ENCODE measurements around the gene FLOT1. TPM values are rescaled to one million over a fixed set of nuclear protein-coding genes. Genes with fewer than 3 reads are reported as not detected.

The FLOT1 gene
- total RNA-seq, 1 experiment from 2014 or later, result 254 TPM

DNA sequence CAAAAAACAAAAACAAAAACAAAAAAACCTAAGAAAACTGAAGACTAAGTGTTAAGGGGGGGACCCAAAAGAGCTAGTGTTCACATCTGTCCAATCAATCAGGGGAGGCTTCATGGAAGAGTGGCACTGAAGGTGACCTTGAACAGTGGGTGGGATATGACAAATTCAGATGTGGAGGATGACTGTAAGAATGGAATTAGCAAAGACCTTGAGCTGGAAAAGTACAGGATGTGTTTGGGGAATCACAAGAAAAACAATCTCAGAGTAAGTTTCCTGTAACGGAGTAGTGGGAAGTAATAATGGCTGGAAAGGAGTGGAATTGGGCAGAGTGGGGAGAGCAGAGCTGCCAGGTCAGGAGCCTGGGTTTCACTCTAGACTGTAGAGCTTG lies 4.8 kb upstream of the FLOT1 start:
- H3K4me1 ChIP-seq (replicated peaks), result peaks cover 64% of the 10 kb centered on the region
- no peak overlapping the region for H3K27ac ChIP-seq
- H3K4me3 ChIP-seq, result no peak overlapping the region
- no peaks in the 10 kb centered on the region for H3K9me3 ChIP-seq (replicated peaks)
- H3K27me3 ChIP-seq (replicated peaks), result no peaks in the 10 kb centered on the region
- peaks cover 16% of the 10 kb centered on the region for H3K36me3 ChIP-seq
- no peak for DNase-seq (ENCODE audit: low read depth in 1 of 2, low spot score in 2 of 2)

DNA sequence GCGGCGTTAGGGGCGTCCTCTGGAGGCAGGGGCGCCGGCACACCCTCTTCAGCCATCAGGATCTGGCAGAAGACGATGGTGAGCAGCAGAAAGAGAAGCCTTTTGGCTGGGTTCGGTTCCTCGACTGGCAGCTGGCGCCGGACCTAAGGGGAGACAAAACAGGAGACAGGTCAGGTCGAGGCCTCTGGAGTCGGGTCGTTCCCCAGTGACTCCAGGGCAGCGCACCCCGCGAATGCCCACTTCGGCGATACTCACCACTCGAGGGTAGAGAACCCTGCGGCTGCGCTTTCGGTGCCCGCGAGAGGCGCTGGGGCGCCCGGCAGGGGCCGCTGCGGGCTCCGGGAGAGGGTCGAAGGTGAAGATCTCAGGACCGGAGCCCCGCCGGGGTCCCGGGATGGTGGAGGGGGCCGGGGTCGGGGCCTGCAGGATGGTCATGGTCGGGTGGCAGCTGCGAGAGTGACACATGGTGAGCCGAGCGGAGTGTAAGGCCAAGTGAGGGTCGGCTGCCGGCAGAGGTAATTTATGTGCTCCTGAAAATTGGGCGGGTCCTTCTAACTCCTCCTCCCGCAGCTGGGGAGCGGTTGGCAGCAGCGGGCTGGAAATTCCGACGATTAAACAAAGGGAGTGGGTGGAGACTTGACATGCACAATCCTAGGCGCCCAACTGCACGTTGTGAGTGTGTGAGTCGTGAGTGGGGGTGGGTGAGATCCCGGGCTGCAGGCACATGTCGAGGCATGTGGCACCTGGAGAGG lies 1.7 kb upstream of the FLOT1 start, which contains the start of gene IER3:
IER3 (minus strand) TSS at position 494 of the 752 bp plus-strand sequence; CDS start at position 465, 29 bp downstream.
- H3K4me3 ChIP-seq, result peak within 1 kb of the TSS; percentile 62
- peak within 1 kb of the TSS; percentile 49 for H3K27ac ChIP-seq
- H3K27me3 ChIP-seq (replicated peaks), result no peaks in the 10 kb centered on the region
- H3K36me3 ChIP-seq, result peaks cover 45% of the 10 kb centered on the region
- H3K9me3 ChIP-seq (replicated peaks), result no peaks in the 10 kb centered on the region
- peak; percentile 93 to 96 for DNase-seq (ENCODE audit: low read depth in 1 of 2, low spot score in 2 of 2)
- peaks cover 61% of the 10 kb centered on the region for H3K4me1 ChIP-seq (replicated peaks)

DNA sequence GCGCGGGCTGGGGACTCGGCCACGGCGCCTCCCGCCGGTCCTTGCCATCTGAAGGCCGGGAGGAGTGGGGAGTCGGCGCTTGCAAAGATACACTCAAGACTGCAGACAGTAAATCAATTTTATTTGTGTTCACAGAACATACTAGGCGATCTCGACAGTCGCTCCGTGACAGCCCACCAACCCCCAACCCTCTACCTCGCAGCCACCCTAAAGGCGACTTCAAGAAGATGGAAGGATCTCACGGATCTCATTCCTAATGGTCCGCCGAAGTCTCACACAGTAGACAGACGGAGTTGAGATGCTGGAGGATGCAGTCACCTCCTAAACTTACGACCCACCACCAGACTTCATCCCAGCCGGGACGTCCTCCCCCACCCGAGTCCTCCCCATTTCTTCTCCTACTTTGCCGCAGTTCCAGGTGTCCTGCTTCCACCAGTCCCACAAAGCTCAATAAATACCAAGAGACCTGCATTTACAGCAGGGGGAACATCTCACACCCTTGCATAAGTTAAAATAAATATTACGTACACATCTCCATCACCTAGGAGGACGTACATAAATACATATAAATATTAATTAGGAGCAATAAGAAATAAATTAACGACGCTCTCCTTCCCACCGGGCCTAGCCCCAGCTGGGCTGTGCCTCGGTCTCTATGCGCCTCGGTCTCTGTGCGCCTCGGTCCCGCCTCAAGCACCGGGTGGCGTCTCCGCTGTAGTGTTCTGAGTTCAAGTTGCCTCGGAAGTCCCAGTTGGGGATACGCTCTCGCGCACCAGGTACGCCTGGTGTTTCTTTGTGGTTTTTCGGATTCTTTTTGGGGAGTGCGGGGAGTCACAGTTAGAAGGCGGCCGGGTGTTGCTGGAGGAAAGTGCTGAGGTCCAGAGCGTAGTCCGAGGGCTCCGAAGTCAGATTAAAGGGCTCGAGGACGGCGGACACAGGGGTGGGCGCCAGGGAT lies 889 bp upstream of the FLOT1 start:
- H3K36me3 ChIP-seq, result peaks cover 54% of the 10 kb centered on the region
- DNase-seq (ENCODE audit: low read depth in 1 of 2, low spot score in 2 of 2), result no peak
- no peaks in the 10 kb centered on the region for H3K9me3 ChIP-seq (replicated peaks)
- no peaks in the 10 kb centered on the region for H3K27me3 ChIP-seq (replicated peaks)
- peaks cover 56% of the 10 kb centered on the region for H3K4me1 ChIP-seq (replicated peaks)
- peak overlapping the region; percentile 49 for H3K27ac ChIP-seq
- peak overlapping the region; percentile 62 for H3K4me3 ChIP-seq

DNA sequence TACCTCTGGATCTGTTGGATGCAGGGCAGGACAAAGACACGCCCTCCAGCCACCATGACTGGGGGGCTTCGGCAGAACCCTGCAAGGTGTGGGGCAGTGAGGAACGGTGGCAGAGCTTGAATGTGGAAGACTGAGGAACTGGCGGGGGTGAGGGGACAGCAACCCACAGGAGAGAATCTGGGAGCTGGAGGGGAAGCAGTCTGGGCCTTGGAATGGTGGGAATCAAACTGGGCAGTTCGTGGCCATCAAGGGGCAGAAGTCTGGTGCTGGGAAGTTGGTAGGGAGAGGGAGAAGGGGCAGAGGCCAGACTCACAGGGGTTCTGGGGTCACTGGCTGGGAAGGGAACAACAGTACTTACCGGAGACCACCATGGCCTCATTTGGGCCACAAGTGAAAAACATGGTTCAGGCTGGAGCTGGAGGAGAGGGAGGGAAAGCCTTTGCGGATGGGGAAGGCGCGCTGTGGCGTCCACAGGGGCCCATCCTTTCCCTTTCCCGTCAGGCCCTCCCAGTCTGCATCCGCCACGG lies 635 bp downstream of the FLOT1 start:
- Histone ChIP-seq H3K36me3 (peaks cover 69% of the 10 kb centered on the region), H3K9me3 (replicated peaks) (no peaks in the 10 kb centered on the region), H3K4me1 (replicated peaks) (peaks cover 55% of the 10 kb centered on the region), H3K27ac (peak overlapping the region; percentile 61), H3K4me3 (peak overlapping the region; percentile 62), H3K27me3 (replicated peaks) (no peaks in the 10 kb centered on the region)
- no peak for DNase-seq (ENCODE audit: low read depth in 1 of 2, low spot score in 2 of 2)

DNA sequence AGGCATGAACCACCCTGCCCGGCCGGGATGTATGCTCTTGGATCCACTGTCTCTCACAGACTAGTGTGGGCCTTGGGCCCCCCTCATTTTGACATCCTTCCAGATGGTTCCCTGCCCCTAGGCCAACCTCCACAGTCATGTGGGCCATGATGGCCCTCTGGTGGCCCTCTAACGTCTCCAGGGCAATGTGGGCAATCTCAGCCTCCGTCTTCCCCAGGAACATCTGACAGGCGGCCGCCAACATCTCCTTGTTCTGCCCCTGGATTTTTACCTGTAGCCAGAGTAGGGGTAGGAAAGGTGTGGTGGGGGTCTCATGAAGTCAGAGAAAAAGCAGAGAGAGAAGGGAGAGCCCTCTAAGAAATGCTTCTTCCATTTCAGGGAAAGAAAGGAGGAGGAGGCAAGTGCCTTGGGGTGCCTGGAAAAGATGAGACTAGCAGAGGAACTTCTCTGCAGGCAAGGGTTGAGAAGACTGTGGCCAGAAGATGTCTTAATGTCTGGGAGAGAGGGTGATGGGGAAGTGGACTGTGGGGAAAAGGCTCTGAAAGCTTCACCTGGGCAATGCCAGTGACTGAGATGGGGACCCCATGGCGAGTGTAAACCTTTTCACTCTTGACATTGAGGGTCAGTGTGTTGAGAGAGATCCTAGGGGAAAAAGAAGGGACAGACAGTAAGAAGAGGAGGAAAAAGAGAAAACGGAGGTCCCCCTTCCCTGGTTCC lies 1.3 kb downstream of the FLOT1 start:
- Histone ChIP-seq H3K4me3 (peak overlapping the region; percentile 62), H3K27ac (peak overlapping the region; percentile 61; the same call in 1 of the 2 replicates), H3K4me1 (replicated peaks) (peaks cover 55% of the 10 kb centered on the region), H3K27me3 (replicated peaks) (no peaks in the 10 kb centered on the region), H3K9me3 (replicated peaks) (no peaks in the 10 kb centered on the region), H3K36me3 (peaks cover 75% of the 10 kb centered on the region)
- peak in 1 of 2 experiments; percentile 18 for DNase-seq (ENCODE audit: low read depth in 1 of 2, low spot score in 2 of 2)

DNA sequence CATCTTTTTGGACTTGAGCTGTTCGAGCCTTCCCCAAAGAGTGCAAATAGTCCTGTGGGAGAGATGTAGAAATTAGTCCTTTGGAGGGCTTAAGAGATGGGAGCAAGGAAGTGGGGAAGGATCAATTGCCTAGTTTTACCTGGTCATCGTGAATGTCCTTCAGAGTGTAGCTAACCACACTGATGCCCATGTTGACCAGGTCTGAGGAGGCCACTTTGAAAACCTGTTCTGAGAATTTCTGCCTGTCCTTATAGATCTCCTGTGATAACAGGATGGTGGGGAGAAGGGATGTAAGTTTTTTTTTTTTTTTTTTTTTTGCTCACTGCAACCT lies 2.0 kb downstream of the FLOT1 start:
- no peak for DNase-seq (ENCODE audit: low read depth in 1 of 2, low spot score in 2 of 2)
- no peaks in the 10 kb centered on the region for H3K27me3 ChIP-seq (replicated peaks)
- peaks cover 83% of the 10 kb centered on the region for H3K36me3 ChIP-seq
- H3K9me3 ChIP-seq (replicated peaks), result no peaks in the 10 kb centered on the region
- H3K4me3 ChIP-seq, result no peak overlapping the region
- peaks cover 55% of the 10 kb centered on the region for H3K4me1 ChIP-seq (replicated peaks)
- no peak overlapping the region for H3K27ac ChIP-seq

DNA sequence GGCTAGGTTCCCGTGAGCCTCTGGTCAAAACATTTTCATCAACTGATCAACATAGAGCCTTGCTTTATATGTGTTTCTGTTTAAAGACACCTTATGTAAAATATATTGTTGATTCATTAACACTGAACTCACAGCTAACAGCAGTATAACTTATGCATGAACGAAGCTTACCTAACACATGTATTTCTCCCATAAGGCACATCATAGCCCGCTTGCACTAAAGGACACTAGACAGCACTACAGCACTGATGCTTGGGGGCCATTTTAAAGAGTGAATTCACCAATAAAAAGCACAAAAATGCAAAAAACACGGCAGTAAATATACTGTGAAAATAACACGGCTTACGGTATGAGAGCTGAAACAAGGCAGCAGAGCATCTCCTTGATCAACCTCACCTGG lies 4.0 kb downstream of the FLOT1 start:
- Histone ChIP-seq H3K27me3 (replicated peaks) (no peaks in the 10 kb centered on the region), H3K4me1 (replicated peaks) (peaks cover 44% of the 10 kb centered on the region), H3K36me3 (peaks cover 94% of the 10 kb centered on the region), H3K9me3 (replicated peaks) (no peaks in the 10 kb centered on the region), H3K27ac (no peak overlapping the region), H3K4me3 (no peak overlapping the region)
- DNase-seq (ENCODE audit: low read depth in 1 of 2, low spot score in 2 of 2), result no peak

DNA sequence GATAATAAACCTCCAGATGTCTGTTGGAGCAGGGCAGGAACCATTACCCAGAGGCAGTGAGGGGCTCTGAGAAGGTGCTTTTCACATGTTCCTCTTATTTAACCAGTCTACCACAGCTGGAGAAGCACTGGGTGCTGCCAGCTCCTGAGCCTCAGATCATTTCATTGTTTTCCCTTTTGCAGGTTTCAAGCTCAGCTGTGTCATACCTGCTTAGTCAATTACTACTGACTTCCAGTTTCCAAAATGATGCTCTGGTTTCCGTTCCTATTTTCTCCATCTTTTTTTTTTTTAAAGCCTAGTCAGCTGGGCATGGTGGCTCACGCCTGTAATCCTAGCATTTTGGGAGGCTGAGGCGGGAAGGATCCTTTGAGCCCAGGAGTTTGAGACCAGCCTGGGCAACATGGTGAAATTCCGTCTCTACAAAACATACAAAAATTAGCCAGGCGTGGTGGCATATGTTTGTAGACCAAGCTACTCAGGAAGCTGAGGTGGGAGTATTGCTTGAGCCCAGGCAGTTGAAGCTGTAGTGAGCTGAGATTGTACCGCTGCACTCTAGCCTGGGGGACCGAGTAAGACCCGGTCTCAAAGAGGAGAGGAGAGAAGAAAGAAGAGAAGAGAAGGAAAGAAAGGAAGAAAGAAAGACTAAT lies 6.7 kb downstream of the FLOT1 start:
- peaks cover 99% of the 10 kb centered on the region for H3K36me3 ChIP-seq
- H3K9me3 ChIP-seq (replicated peaks), result no peaks in the 10 kb centered on the region
- H3K27me3 ChIP-seq (replicated peaks), result no peaks in the 10 kb centered on the region
- H3K27ac ChIP-seq, result no peak overlapping the region
- no peak for DNase-seq (ENCODE audit: low read depth in 1 of 2, low spot score in 2 of 2)
- H3K4me3 ChIP-seq, result no peak overlapping the region
- H3K4me1 ChIP-seq (replicated peaks), result peaks cover 32% of the 10 kb centered on the region

DNA sequence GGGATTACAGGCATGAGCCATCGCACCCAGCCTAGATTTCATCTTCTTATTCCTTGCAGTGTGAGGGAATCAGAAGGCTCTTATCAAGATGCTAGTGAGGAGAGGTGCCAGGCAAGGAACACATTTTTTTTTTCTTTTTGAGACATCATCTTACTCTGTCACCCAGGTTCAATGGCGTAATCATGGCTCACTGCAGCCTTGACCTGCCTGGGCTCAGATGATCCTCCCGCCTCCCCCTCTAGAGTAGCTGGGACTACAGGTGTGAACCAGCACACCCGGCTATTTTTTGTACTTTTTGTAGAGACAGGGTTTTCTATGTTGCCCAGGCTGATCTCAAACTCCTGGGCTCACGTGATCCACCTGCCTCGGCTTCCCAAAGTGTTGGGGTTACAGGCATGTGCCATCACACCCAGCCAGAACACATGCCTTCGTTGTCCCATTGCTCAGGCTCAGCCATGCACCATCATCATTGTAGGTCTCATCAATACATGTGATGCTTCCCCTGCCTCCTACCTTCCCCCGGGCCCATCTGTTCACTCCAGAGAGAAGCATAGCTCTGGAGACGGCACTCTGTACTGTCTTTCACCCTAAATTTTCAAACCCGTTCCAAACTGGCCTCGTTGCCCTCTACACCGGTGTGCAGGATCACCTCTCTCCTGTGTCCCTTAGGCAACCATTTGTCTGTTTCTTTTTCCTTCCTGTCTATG lies 10.1 kb downstream of the FLOT1 start:
- H3K27me3 ChIP-seq (replicated peaks), result no peaks in the 10 kb centered on the region
- no peaks in the 10 kb centered on the region for H3K9me3 ChIP-seq (replicated peaks)
- peaks cover 5% of the 10 kb centered on the region for H3K4me1 ChIP-seq (replicated peaks)
- no peak overlapping the region for H3K27ac ChIP-seq
- H3K36me3 ChIP-seq, result peaks cover 99% of the 10 kb centered on the region
- DNase-seq (ENCODE audit: low read depth in 1 of 2, low spot score in 2 of 2), result no peak
- H3K4me3 ChIP-seq, result no peak overlapping the region

DNA sequence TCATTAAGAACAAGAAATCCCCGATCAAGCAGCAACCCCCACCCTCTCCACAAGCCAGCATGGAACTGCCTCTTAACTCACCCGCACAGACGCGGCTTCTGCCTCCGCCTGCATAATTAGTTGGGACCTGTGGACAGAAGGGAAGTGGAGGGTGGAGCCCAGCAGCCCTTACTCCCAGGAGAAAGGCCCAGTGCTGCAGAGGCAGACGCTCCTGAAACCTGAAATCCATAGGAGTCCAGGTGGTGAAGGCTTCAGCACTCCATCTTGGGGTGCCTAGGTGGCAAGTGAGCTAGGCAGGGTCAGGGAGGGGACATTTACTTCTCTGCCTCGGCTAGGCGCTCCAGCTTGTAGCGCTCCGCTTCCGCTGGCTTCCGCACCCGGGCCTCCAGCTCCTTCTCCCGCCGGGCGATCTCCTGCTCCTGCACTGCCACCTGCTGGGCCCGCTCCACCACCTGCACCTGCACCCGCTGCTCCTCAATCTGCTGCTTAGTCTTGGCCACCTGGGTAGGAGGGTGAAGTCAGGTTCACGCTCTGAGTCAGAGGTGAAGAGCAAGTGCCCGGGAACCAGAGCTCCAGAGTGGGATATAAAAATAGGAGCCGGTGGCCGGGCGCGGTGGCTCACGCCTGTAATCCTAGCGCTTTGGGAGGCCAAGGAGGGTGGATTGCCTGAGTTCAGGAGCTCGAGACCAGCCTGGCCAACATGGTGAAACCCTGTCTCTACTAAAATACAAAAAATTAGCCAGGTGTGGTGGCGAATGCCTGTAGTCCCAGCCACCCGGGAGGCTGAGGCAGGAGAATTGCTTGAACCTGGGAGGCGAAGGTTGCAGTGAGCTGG lies 11.7 kb downstream of the FLOT1 start:
- peaks cover 2% of the 10 kb centered on the region; the same call in 1 of the 2 replicates for H3K9me3 ChIP-seq (replicated peaks)
- H3K4me3 ChIP-seq, result no peak overlapping the region
- H3K4me1 ChIP-seq (replicated peaks), result peaks cover 3% of the 10 kb centered on the region
- peaks cover 97% of the 10 kb centered on the region for H3K36me3 ChIP-seq
- H3K27ac ChIP-seq, result no peak overlapping the region
- H3K27me3 ChIP-seq (replicated peaks), result no peaks in the 10 kb centered on the region
- no peak for DNase-seq (ENCODE audit: low read depth in 1 of 2, low spot score in 2 of 2)

DNA sequence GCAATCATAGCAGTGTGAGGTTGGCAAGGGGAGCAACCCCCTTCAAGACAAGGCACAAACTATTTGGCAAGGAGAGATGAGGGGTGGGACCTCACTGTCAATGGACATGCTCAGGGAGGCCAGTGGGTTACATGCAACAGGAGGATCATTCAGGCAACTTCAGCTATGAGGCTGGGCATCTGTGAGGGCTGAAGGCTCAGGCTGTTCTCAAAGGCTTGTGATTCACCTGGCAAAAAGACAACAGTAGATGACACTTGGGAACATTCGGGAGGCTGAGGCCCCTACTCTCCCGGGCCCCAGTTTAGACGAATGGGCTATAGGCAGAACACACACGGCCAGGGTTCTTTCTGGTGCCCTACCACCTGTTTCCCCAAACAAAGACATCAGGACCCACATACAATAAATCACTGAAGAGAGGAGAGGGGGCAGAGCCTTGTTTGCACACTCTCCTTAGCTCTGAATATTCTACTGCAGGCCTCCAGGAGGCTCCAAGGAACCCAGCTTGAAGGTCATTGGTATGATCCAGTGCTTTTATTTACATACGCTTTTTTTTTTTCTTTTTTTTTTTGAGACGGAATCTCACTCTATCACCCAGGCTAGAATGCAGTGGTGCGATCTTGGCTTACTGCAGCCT lies 14.4 kb downstream of the FLOT1 start:
- peaks cover 27% of the 10 kb centered on the region for H3K4me1 ChIP-seq (replicated peaks)
- peaks cover 98% of the 10 kb centered on the region for H3K36me3 ChIP-seq
- no peak for DNase-seq (ENCODE audit: low read depth in 1 of 2, low spot score in 2 of 2)
- peaks cover 5% of the 10 kb centered on the region; the same call in 1 of the 2 replicates for H3K9me3 ChIP-seq (replicated peaks)
- no peaks in the 10 kb centered on the region for H3K27me3 ChIP-seq (replicated peaks)
- H3K4me3 ChIP-seq, result no peak overlapping the region
- no peak overlapping the region for H3K27ac ChIP-seq

All from SJSA1 (cell line).